Measurements from ENCODE around the gene ZNF205. TPM values are rescaled to one million over a fixed set of nuclear protein-coding genes. Genes with fewer than 3 reads are reported as not detected.
A peak's percentile ranks its signal among the peaks of the same experiment; 100 is the strongest.

The ZNF205 gene
- total and polyA plus RNA-seq, 2 of the 8 experiments (the other 6 are each of a cell fraction or from before 2014, with no cell fraction given): 19.1 to 19.9 TPM

DNA sequence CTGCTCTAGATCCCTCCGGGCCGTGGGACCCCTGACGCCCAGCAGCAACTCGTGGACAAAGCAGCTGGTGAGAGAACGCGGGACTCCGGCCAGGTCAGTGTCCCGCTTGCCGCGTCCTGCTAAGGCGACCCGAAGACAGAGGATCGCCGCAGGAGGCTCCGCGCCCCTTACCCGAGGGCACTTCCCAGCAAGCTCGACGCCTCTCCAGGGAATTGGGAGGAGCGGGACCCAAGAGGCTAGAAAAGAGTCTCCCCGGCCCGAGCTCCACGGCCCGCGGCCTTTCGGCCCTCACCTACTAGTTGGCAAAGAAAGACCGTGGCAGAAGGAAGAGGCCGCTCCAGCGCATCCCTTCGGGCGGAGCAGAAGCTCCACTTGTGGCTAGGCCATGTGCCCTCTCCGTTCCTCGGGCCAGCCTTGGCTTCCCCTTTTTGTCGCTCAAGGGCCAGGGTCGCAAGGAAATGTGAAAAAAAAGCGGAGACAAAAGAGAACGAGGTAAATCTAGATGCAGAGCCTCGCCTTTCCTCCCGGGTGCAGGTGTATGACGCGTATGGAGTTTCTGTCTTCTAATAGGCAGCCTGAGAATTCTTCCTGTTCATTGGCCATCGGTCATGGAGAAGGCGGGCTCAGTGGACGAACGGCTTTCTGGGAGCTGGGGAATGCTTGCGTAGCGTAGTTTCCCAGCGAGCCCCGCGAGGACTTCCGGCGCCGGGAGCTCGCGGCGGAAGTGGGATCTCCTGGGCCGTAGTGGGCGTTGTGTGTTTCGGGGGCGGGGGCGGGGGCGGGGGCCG, 22.1 kb downstream of the ZNF205 start, which contains the start of gene ZNF213:
ZNF213 (plus strand) TSS at position 692 of the 788 bp plus-strand sequence. CDS start 2,252 bp downstream, outside the sequence.
- FAIRE-seq: peak; percentile 88
- Histone ChIP-seq H3K4me2 (ENCODE audit: insufficient read depth in 1 of 2, low read depth in 2 of 2, low read length in 2 of 2) (peak within 1 kb of the TSS; percentile 86 to 91), H3K23ac (ENCODE audit: insufficient read length) (no peak within 1 kb of the TSS), H3K23me2 (ENCODE audit: low read depth, low read length) (peaks cover 7% of the 10 kb centered on the region), H3K18ac (ENCODE audit: extremely low read depth, low read length) (peak within 1 kb of the TSS; percentile 96), H2BK15ac (ENCODE audit: low read length) (no peak within 1 kb of the TSS), H3K9me3 (ENCODE audit: insufficient read depth in 2 of 2, low read depth in 1 of 2, low read length in 1 of 2) (no peaks in the 10 kb centered on the region), H4K8ac (ENCODE audit: extremely low read depth, insufficient read depth, low read length) (peak within 1 kb of the TSS; percentile 100), H3K36me3 (ENCODE audit: control insufficient read depth in 2 of 4, insufficient read depth in 4 of 4, low read length in 3 of 4) (no peaks in the 10 kb centered on the region; a peak in 1 of 8 replicates), H2AFZ (ENCODE audit: low read length) (peak within 1 kb of the TSS; percentile 60), H4K91ac (replicated peaks; ENCODE audit: insufficient read length, low read length) (peak within 1 kb of the TSS; percentile 81), H2BK12ac (ENCODE audit: low read depth, low read length) (no peak within 1 kb of the TSS), H2BK120ac (replicated peaks; ENCODE audit: low read depth, low read length) (no peak within 1 kb of the TSS), H3K79me1 (ENCODE audit: low read depth, low read length) (no peaks in the 10 kb centered on the region; the same call in 1 of the 2 replicates), H3K79me2 (ENCODE audit: control insufficient read depth in 1 of 2, insufficient read depth in 2 of 2, low read length in 2 of 2) (peaks cover 7 to 19% of the 10 kb centered on the region in 2 experiments), H2BK5ac (ENCODE audit: low read depth, low read length) (peak within 1 kb of the TSS; percentile 95), H3K56ac (replicated peaks; ENCODE audit: insufficient read length, low read depth, low read length) (peak within 1 kb of the TSS; percentile 97), H3K14ac (ENCODE audit: insufficient read length) (no peak within 1 kb of the TSS), H2BK20ac (ENCODE audit: low read length) (no peak within 1 kb of the TSS), H3K9ac (replicated peaks in 1 of 4; ENCODE audit: extremely low read depth in 1 of 4, low read depth in 3 of 4, low read length in 3 of 4) (peak within 1 kb of the TSS; percentile 95 to 99 (median 98)), H3K27ac (ENCODE audit: low read depth, low read length) (peak within 1 kb of the TSS; percentile 97), H3K4me3 (ENCODE audit: extremely low read depth in 1 of 4, insufficient read depth in 2 of 4, low read depth in 3 of 4, low read length in 4 of 4) (peak within 1 kb of the TSS; percentile 86 to 96 (median 90)), H4K20me1 (replicated peaks in 1 of 2; ENCODE audit: control insufficient read depth in 1 of 2, insufficient read depth in 2 of 2, low read length in 2 of 2) (peaks cover 0 to 8% of the 10 kb centered on the region in 2 experiments), H2AK5ac (ENCODE audit: low read depth, low read length) (peak within 1 kb of the TSS; percentile 53; the same call in 1 of the 2 replicates), H4K5ac (ENCODE audit: insufficient read length, low read depth, low read length) (peak within 1 kb of the TSS; percentile 94), H3K27me3 (replicated peaks in 1 of 4; ENCODE audit: control insufficient read depth in 3 of 4, extremely low read depth in 1 of 4, insufficient read depth in 3 of 4, low read length in 3 of 4) (no peaks in the 10 kb centered on the region), H3K4me1 (replicated peaks in 1 of 4; ENCODE audit: control insufficient read depth in 3 of 4, insufficient read depth in 4 of 4, low read length in 3 of 4) (peaks cover 0 to 2% (median 0%) of the 10 kb centered on the region in 4 experiments; a peak in 1 of 7 replicates), H3K4ac (replicated peaks; ENCODE audit: insufficient read length, low read depth, low read length) (no peak within 1 kb of the TSS)
- ChIA-PET CTCF (ENCODE audit: partially characterized antibody) (interaction anchor here (0.6 to 17.4 kb wide), 11 partner anchors 8 to 1144 kb away, joined by 3 to 619 read pairs (median 6); partner anchors contain the start of genes ZNF205 and ZSCAN10), POLR2A (ENCODE audit: partially characterized antibody) (interaction anchor here (0.6 to 3.1 kb wide), 33 partner anchors 9 to 146 kb away, joined by 3 to 43 read pairs (median 4); partner anchors contain the start of genes CLDN9, TNFRSF12A and ZSCAN10)
- WGBS, 2 experiments (ENCODE audit: extremely low coverage in 1 of 2, insufficient coverage in 1 of 2, insufficient read length in 1 of 2, insufficient replicate concordance in 2 of 2, low coverage in 1 of 2, low lambda C conversion rate in 2 of 2, missing lambda C conversion rate in 1 of 2): 2% methylated on average over 42 of the region's 63 CpGs; no CpG with 5 or more reads in 1 of the 2 experiments
- peak; percentile 88 to 93 for DNase-seq (ENCODE audit: low read depth in 1 of 2, low spot score in 2 of 2)
- TF ChIP-seq CHD2 (IDR thresholded peaks at IDR 0.05; ENCODE audit: low read length) (peak; percentile 59; the same call in 1 of the 2 replicates), SIN3A (conservative IDR thresholded peaks at IDR 0.05 in 1 of 2, IDR thresholded peaks at IDR 0.05 in 1 of 2; ENCODE audit: low read depth in 1 of 2, low read length in 2 of 2) (peak in 1 of 2 experiments; percentile 80; a peak in 2 of 4 replicates), CBX8 (IDR thresholded peaks at IDR 0.05; ENCODE audit: borderline replicate concordance, low read depth, low read length) (no peak), SAP30 (IDR thresholded peaks at IDR 0.05; ENCODE audit: insufficient read depth, insufficient replicate concordance, low read length) (no peak), NANOG (IDR thresholded peaks at IDR 0.05; ENCODE audit: insufficient read depth, low read depth, low read length, poor library complexity, severe bottlenecking) (no peak), TAF1 (IDR thresholded peaks at IDR 0.05; ENCODE audit: low read depth, low read length) (peak; percentile 80; the same call in 1 of the 2 replicates)
- TF ChIP-seq, protein P1, sequence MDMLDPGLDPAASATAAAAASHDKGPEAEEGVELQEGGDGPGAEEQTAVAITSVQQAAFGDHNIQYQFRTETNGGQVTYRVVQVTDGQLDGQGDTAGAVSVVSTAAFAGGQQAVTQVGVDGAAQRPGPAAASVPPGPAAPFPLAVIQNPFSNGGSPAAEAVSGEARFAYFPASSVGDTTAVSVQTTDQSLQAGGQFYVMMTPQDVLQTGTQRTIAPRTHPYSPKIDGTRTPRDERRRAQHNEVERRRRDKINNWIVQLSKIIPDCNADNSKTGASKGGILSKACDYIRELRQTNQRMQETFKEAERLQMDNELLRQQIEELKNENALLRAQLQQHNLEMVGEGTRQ (IDR thresholded peaks at IDR 0.05; ENCODE audit: low read length): no peak
- TF ChIP-seq, protein P2, sequence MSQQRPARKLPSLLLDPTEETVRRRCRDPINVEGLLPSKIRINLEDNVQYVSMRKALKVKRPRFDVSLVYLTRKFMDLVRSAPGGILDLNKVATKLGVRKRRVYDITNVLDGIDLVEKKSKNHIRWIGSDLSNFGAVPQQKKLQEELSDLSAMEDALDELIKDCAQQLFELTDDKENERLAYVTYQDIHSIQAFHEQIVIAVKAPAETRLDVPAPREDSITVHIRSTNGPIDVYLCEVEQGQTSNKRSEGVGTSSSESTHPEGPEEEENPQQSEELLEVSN (IDR thresholded peaks at IDR 0.05): no peak

Measured in H1 (cell line).